Measurements from ENCODE around the gene PPP1R9B.

- TF ChIP-seq POLR2AphosphoS5 (IDR thresholded peaks at IDR 0.05; ENCODE audit: borderline replicate concordance, low read depth, low read length) (no peak), EZH2 (IDR thresholded peaks at IDR 0.05) (no peak)
Measured at GRCh38 chr17:50171371-50172071, 21.0 kb upstream of the PPP1R9B start.
